Islet of Langerhans (tissue), 1 donor: ENCODE results near the gene PLA2G4B.

Experiments used
- FAIRE-seq: peaks from one replicate; lab custom pipeline; 2011; peaks lifted over from hg19 to GRCh38; lab: Jason Lieb, UNC

Gene PLA2G4B

GRCh38 chr15:41849861-41850260 lies 11.2 kb downstream of the PLA2G4B start:
- no peak for FAIRE-seq

- no peak for FAIRE-seq
Measured at GRCh38 chr15:41850482-41851166, 12.0 kb downstream of the PLA2G4B start.

- no peak for FAIRE-seq
Measured at GRCh38 chr15:41851167-41851523, 12.5 kb downstream of the PLA2G4B start.

GRCh38 chr15:41851755-41852370 lies 13.2 kb downstream of the PLA2G4B start:
- FAIRE-seq: no peak

GRCh38 chr15:41852736-41853590 lies 14.3 kb downstream of the PLA2G4B start:
- no peak for FAIRE-seq

GRCh38 chr15:41853831-41854230 lies 15.2 kb downstream of the PLA2G4B start:
- FAIRE-seq: no peak

- FAIRE-seq: no peak
Measured at GRCh38 chr15:41854443-41854842, 15.8 kb downstream of the PLA2G4B start.

GRCh38 chr15:41855261-41855961 lies 16.8 kb downstream of the PLA2G4B start:
- FAIRE-seq: no peak

- FAIRE-seq: no peak
Measured at GRCh38 chr15:41856262-41856661, 17.6 kb downstream of the PLA2G4B start.

- FAIRE-seq: no peak
Measured at GRCh38 chr15:41856716-41857115, 18.1 kb downstream of the PLA2G4B start.

GRCh38 chr15:41857316-41857715 lies 18.7 kb downstream of the PLA2G4B start:
- FAIRE-seq: no peak

- FAIRE-seq: no peak
Measured at GRCh38 chr15:41858756-41859155, 20.1 kb downstream of the PLA2G4B start.

- no peak for FAIRE-seq
Measured at GRCh38 chr15:41860049-41860828, 21.6 kb downstream of the PLA2G4B start.

- no peak for FAIRE-seq
Measured at GRCh38 chr15:41861736-41862356, 23.2 kb downstream of the PLA2G4B start.

- FAIRE-seq: no peak
Measured at GRCh38 chr15:41862515-41863116, 24.0 kb downstream of the PLA2G4B start.

GRCh38 chr15:41865490-41866055 lies 26.9 kb downstream of the PLA2G4B start:
- no peak for FAIRE-seq

GRCh38 chr15:41866263-41866703 lies 27.6 kb downstream of the PLA2G4B start:
- FAIRE-seq: no peak

GRCh38 chr15:41866872-41867579 lies 28.4 kb downstream of the PLA2G4B start:
- no peak for FAIRE-seq

- FAIRE-seq: no peak
Measured at GRCh38 chr15:41868321-41868720, 29.7 kb downstream of the PLA2G4B start.
